H9 (cell line): ENCODE results near the gene MYL11. TPM values are rescaled to one million over a fixed set of nuclear protein-coding genes. Genes with fewer than 3 reads are reported as not detected.

ENCODE experiments used
- DNase-seq: peaks from one replicate; pipeline ENCODE4 v3.0.0-alpha.2; 2017
- H2AFZ ChIP-seq: one replicate; pipeline ENCODE4 v1.6.1; 2013; ENCODE audit warnings: mild to moderate bottlenecking, low read length, control low read depth, moderate library complexity
- H2AK5ac ChIP-seq: 2 replicates; pipeline ENCODE4 v1.6.1; 2013; ENCODE audit warnings: low read length, control low read depth, mixed read lengths; ENCODE audit not compliant: insufficient read length
- H2BK120ac ChIP-seq: one replicate; pipeline ENCODE4 v1.6.1; 2013; ENCODE audit warnings: low read depth, mild to moderate bottlenecking, low read length, control low read depth, inconsistent platforms; ENCODE audit not compliant: poor library complexity, severe bottlenecking
- H2BK12ac ChIP-seq: 2 replicates; pipeline ENCODE4 v1.6.1; 2013; ENCODE audit warnings: low read length, control low read depth, mixed read lengths, low read depth; ENCODE audit not compliant: insufficient read length
- H2BK15ac ChIP-seq: 2 replicates; pipeline ENCODE4 v1.6.1; 2013; ENCODE audit warnings: low read depth, low read length, control low read depth
- H2BK20ac ChIP-seq: one replicate; pipeline ENCODE4 v1.6.1; 2013; ENCODE audit warnings: low read depth, mild to moderate bottlenecking, low read length, control low read depth, inconsistent platforms; ENCODE audit not compliant: poor library complexity, severe bottlenecking
- H2BK5ac ChIP-seq: 2 replicates; pipeline ENCODE4 v1.6.1; 2013; ENCODE audit warnings: low read length, control low read depth, mixed read lengths; ENCODE audit not compliant: insufficient read length
- H3K14ac ChIP-seq: 2 replicates; pipeline ENCODE4 v1.6.1; 2013; ENCODE audit warnings: low read length, control low read depth; ENCODE audit not compliant: insufficient read depth
- H3K18ac ChIP-seq: 2 replicates; pipeline ENCODE4 v1.6.1; 2013; ENCODE audit warnings: low read depth, mild to moderate bottlenecking, mixed read lengths, low read length, control low read depth; ENCODE audit not compliant: insufficient read length
- H3K23ac ChIP-seq: 2 replicates; pipeline ENCODE4 v1.6.1; 2013; ENCODE audit warnings: low read length, control low read depth, mixed read lengths, low read depth; ENCODE audit not compliant: insufficient read length
- H3K23me2 ChIP-seq: 2 replicates; pipeline ENCODE4 v1.6.1; 2013; ENCODE audit warnings: low read depth, mild to moderate bottlenecking, mixed read lengths, low read length, control low read depth; ENCODE audit not compliant: insufficient read length, poor library complexity, severe bottlenecking
- H3K27ac ChIP-seq: 2 replicates; pipeline ENCODE4 v1.5.1; 2013; ENCODE audit warnings: low read length, control low read depth, mixed read lengths, low read depth; ENCODE audit not compliant: insufficient read length
- H3K27me3 ChIP-seq: 2 replicates; pipeline ENCODE4 v1.6.1; 2013; ENCODE audit warnings: low read length, control low read depth, inconsistent platforms; ENCODE audit not compliant: insufficient read depth
- H3K4ac ChIP-seq: 2 replicates; pipeline ENCODE4 v1.6.1; 2013; ENCODE audit warnings: low read depth, mild to moderate bottlenecking, control low read depth, inconsistent platforms, low read length, moderate library complexity
- H3K4me1 ChIP-seq: 2 replicates; pipeline ENCODE4 v1.6.1; 2013; ENCODE audit warnings: low read length, control low read depth, inconsistent platforms; ENCODE audit not compliant: insufficient read depth
- H3K4me2 ChIP-seq: 2 replicates; pipeline ENCODE4 v1.6.1; 2013; ENCODE audit warnings: low read length, control low read depth, mixed read lengths; ENCODE audit not compliant: insufficient read length, insufficient read depth
- H3K56ac ChIP-seq: 2 replicates; pipeline ENCODE4 v1.6.1; 2013; ENCODE audit warnings: low read depth, mild to moderate bottlenecking, mixed read lengths, low read length, control low read depth; ENCODE audit not compliant: insufficient read length
- H3K79me1 ChIP-seq: 2 replicates; pipeline ENCODE4 v1.6.1; 2013; ENCODE audit warnings: low read depth, mild to moderate bottlenecking, moderate library complexity, low read length, control low read depth, inconsistent platforms; ENCODE audit not compliant: insufficient read depth, poor library complexity, severe bottlenecking
- H3K79me2 ChIP-seq: 2 replicates; pipeline ENCODE4 v1.6.1; 2013; ENCODE audit warnings: low read length, control low read depth, inconsistent platforms; ENCODE audit not compliant: insufficient read depth
- H3K9ac ChIP-seq: 2 replicates; pipeline ENCODE4 v1.6.1; 2013; ENCODE audit warnings: low read length, control low read depth, mixed read lengths; ENCODE audit not compliant: insufficient read length; ENCODE audit errors: extremely low read depth
- H3K9me3 ChIP-seq: one replicate; pipeline ENCODE4 v1.6.1; 2013; ENCODE audit warnings: low read depth, low read length, inconsistent platforms; ENCODE audit not compliant: control insufficient read depth
- H3T11ph ChIP-seq: one replicate; pipeline ENCODE4 v1.6.1; 2013; ENCODE audit warnings: mild to moderate bottlenecking, low read length, control low read depth, inconsistent platforms
- H4K20me1 ChIP-seq: one replicate; pipeline ENCODE4 v1.6.1; 2013; ENCODE audit not compliant: control insufficient read depth, insufficient read length, insufficient read depth
- H4K5ac ChIP-seq: 2 replicates; pipeline ENCODE4 v1.6.1; 2013; ENCODE audit warnings: low read depth, mild to moderate bottlenecking, mixed read lengths, low read length, control low read depth; ENCODE audit not compliant: insufficient read length
- H4K8ac ChIP-seq: replicated peaks from 2 replicates; pipeline ENCODE4 v1.6.1; 2013; ENCODE audit warnings: low read length, control low read depth, mixed read lengths, low read depth; ENCODE audit not compliant: insufficient read length
- H4K91ac ChIP-seq: 2 replicates; pipeline ENCODE4 v1.6.1; 2013; ENCODE audit warnings: low read depth, mild to moderate bottlenecking, moderate library complexity, mixed read lengths, low read length, control low read depth; ENCODE audit not compliant: insufficient read length
- H3K27ac Mint-ChIP-seq, 3 experiments: 2 replicates in 2 of 3; 3 replicates in 1 of 3; pipeline ENCODE4 v1.8.0; 2020 to 2021; ENCODE audit warnings: mixed read lengths in 3 of 3, mild to moderate bottlenecking in 1 of 3, moderate library complexity in 1 of 3
- H3K27me3 Mint-ChIP-seq: 2 replicates; pipeline ENCODE4 v1.8.0; 2021; ENCODE audit warnings: low read depth, mild to moderate bottlenecking, moderate library complexity, mixed read lengths
- H3K36me3 Mint-ChIP-seq, 3 experiments: 2 replicates in 2 of 3; 3 replicates in 1 of 3; pipeline ENCODE4 v1.8.0; 2020 to 2021; ENCODE audit warnings: low read depth in 3 of 3, mixed read lengths in 3 of 3; ENCODE audit not compliant: insufficient read depth in 1 of 3
- H3K4me1 Mint-ChIP-seq, 2 experiments: 2 replicates each; pipeline ENCODE4 v1.8.0; 2020; ENCODE audit warnings: mixed read lengths in 2 of 2
- H3K4me3 Mint-ChIP-seq, 2 experiments: 2 replicates in 1 of 2; 3 replicates in 1 of 2; pipeline ENCODE4 v1.8.0; 2020 to 2021; ENCODE audit warnings: mild to moderate bottlenecking in 2 of 2, mixed read lengths in 2 of 2, moderate library complexity in 1 of 2
- H3K9me3 Mint-ChIP-seq, 2 experiments: 2 replicates in 1 of 2; 3 replicates in 1 of 2; pipeline ENCODE4 v1.8.0; 2020; ENCODE audit warnings: mild to moderate bottlenecking in 2 of 2, mixed read lengths in 2 of 2, moderate library complexity in 1 of 2
- CTCF ChIP-seq: fragments of 200-600 bp; sonication (generic); conservative IDR thresholded peaks from 3 replicates; pipeline ENCODE4 v1.8.0; 2021; ENCODE audit warnings: antibody characterized with exemption, mild to moderate bottlenecking
- WGBS: extraction: QIAGEN DNeasy Blood & Tissue Kit; methylation state at CpG from one replicate; pipeline ENCODE4 v1.1.7; 2013; ENCODE audit warnings: missing lambda C conversion rate, low lambda C conversion rate, mixed read lengths; ENCODE audit not compliant: insufficient read length; ENCODE audit errors: extremely low coverage; 5-methylcytosine and 5-hydroxymethylcytosine counted together
- total RNA-seq: library from RNA; stranded (reverse); gene quantifications from 2 replicates; pipeline ENCODE4 v1.2.1, GENCODE V29; 2021

The MYL11 gene
- total RNA-seq, 1 experiment from 2014 or later = 0.70 TPM

- Histone ChIP-seq H3K23ac (no peak overlapping the region), H3K23me2 (peaks cover 11% of the 10 kb centered on the region), H3K27ac (no peak overlapping the region), H3K14ac (no peak overlapping the region), H4K8ac (no peak overlapping the region), H4K20me1 (no peaks in the 10 kb centered on the region), H3K9me3 (no peaks in the 10 kb centered on the region), H3T11ph (no peak overlapping the region), H4K5ac (no peak overlapping the region), H3K27me3 (no peaks in the 10 kb centered on the region), H4K91ac (no peak overlapping the region), H2BK20ac (no peak overlapping the region), H2AFZ (no peak overlapping the region), H3K18ac (no peak overlapping the region), H3K4me2 (no peak overlapping the region), H3K56ac (no peak overlapping the region), H2BK15ac (no peak overlapping the region), H2BK5ac (no peak overlapping the region), H3K9ac (no peak overlapping the region), H3K79me2 (peaks cover 3% of the 10 kb centered on the region; the same call in 1 of the 2 replicates), H2BK12ac (no peak overlapping the region), H3K4me1 (no peaks in the 10 kb centered on the region), H2BK120ac (no peak overlapping the region), H3K79me1 (peaks cover under 1% of the 10 kb centered on the region), H3K4ac (no peak overlapping the region), H2AK5ac (no peak overlapping the region)
- Mint-ChIP-seq H3K9me3 (0 out of 5 replicates have a peak, but pooled peaks cover 0 to 2% of the 10 kb centered on the region in 2 experiments), H3K4me1 (peaks cover 21 to 31% of the 10 kb centered on the region in 2 experiments), H3K36me3 (peaks cover 16 to 47% (median 39%) of the 10 kb centered on the region in 3 experiments), H3K27me3 (no peaks in the 10 kb centered on the region), H3K4me3 (no peak overlapping the region), H3K27ac (peak overlapping the region in 1 of 3 experiments; percentile 36; a peak in 3 of 7 replicates)
- no CpG with 5 or more reads among the region's 28 CpGs for WGBS
- DNase-seq = no peak
- TF ChIP-seq CTCF = no peak
These were observed 15.4 kb upstream of the MYL11 start for GRCh38 chr16:30358990-30359870.
